GM12875 (cell line): ENCODE results near the gene RDH12.

Source experiments
- H3K4me3 ChIP-seq: one replicate; pipeline ENCODE4 v1.5.1; 2011; ENCODE audit warnings: low read depth, low read length, control low read depth
- CTCF ChIP-seq: IDR thresholded peaks from 2 replicates; pipeline ENCODE4 v1.5.1; 2011; ENCODE audit warnings: low read depth, mild to moderate bottlenecking, control low read depth, inconsistent platforms, low read length, moderate library complexity, borderline replicate concordance; ENCODE audit not compliant: insufficient read depth

Gene RDH12

DNA sequence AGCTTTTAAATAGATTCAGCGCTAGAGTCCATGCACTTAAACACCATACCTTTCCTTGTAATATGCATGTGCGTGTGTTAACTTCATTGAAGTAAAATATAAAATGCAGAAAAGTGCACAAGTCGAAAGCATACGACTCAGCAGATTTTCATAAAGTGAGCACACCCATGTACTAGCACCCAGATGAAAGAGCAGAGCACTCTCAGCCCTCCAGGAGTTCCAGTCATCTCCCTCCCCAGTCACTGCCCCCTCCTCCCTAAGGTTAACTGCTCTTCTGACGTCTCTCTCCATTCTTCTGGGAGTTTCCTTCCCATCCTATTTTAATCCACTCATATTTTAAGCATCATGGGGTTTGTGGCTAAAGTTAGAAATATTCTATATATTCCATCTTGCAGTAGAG, 20.2 kb downstream of the RDH12 start:
- no peak for TF ChIP-seq CTCF
- no peak overlapping the region for H3K4me3 ChIP-seq

DNA sequence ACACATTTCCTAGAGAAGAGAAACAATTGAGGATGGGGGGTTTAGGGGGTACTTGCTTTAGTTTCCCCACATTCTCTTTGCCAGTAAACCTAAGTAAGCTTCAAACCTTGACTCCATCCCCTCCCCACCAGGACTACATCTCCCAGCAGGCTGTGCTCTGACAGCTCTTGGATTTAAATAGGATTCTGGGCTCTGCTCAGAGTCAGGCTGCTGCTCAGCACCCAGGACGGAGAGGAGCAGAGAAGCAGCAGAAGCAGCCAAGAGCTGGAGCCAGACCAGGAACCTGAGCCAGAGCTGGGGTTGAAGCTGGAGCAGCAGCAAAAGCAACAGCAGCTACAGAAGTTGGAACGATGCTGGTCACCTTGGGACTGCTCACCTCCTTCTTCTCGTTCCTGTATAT, 20.6 kb downstream of the RDH12 start:
- TF ChIP-seq CTCF: no peak
- H3K4me3 ChIP-seq: no peak overlapping the region

DNA sequence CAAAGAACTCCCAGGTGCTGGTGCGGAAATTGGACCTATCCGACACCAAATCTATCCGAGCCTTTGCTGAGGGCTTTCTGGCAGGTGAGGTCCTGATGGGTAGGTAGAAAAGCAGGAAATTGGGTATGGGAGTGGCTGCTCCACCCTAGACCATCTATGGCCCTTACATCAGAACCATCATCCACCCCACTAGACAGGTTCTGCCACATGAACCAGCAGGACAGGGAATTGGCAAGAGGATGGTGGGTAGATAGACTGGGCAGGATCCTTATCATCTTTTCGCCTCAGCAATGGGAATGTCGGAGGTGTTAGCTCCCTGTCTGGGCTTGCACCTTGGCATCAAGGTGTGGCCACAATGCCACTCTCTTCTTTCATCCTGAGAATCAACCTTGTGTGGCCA, 23.5 kb downstream of the RDH12 start:
- no peak overlapping the region for H3K4me3 ChIP-seq
- no peak for TF ChIP-seq CTCF

- TF ChIP-seq CTCF: no peak
- H3K4me3 ChIP-seq: no peak overlapping the region
Observed at GRCh38 chr14:67727361-67727760, 25.7 kb downstream of the RDH12 start.

DNA sequence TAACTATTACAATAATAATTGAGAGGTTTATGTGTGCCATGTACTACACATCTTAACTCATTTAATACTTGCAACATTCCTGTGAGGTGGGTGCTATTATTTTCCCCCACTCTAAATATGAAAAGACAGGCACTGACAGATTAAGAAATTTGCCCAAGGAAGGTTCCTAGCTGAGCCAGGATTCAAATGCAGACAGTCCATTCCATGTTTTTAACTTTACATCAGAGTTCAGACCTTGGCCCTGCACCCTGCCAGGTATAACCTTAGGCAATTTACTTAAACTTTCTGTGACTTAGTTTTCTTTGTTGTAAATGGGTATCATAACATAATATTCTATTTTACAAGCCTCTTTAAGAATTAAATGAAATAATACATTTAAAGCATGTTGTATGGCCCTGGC, 26.6 kb downstream of the RDH12 start:
- no peak overlapping the region for H3K4me3 ChIP-seq
- TF ChIP-seq CTCF: no peak

- TF ChIP-seq CTCF: no peak
- no peak overlapping the region for H3K4me3 ChIP-seq
Observed at GRCh38 chr14:67729072-67729885, 27.6 kb downstream of the RDH12 start.

DNA sequence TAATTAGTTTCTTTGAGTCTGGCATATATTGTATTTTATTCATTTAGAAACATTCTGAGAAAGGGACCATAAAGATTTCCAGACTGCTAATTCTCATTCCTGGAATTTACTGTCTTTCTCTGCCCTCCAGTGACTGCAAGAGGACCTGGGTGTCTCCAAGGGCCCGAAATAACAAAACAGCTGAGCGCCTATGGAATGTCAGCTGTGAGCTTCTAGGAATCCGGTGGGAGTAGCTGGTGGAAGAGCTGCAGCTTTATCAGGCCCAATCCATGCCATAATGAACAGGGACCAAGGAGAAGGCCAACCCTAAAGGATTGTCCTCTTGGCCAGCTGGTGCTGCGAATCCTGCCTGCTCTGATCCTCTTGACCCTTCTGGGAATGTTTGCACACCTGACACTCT, 31.9 kb downstream of the RDH12 start:
- H3K4me3 ChIP-seq: no peak overlapping the region
- TF ChIP-seq CTCF: no peak
